ENCODE data around the gene PDF. TPM values are rescaled to one million over a fixed set of nuclear protein-coding genes. Genes with fewer than 3 reads are reported as not detected.

Gene PDF
- total RNA-seq, 1 experiment from 2014 or later: 26.7 TPM

DNA sequence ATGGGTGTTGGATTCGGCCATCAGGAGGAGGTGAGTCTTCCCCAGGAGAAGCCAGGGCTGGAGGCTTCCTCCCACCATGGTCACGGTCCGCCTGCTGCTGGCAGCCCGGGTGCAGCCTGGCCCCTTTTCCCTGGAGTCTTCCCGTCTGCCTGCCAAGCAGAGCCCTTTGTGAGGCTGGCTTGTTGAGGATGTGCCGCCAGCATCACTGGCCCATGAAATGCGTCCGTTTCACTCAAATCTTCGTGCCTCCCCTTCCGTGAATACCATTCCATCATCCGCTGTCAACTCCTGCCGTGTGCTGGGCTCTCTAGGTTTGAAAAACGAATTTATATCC is 9.7 kb downstream of the PDF start:
- in situ Hi-C loops (cut with HindIII; ENCODE audit: low pct_unique_long_range_greater_than_20kb, low sequenced_read_pairs): no loop called here
- no peak for DNase-seq (ENCODE audit: low read depth)

DNA sequence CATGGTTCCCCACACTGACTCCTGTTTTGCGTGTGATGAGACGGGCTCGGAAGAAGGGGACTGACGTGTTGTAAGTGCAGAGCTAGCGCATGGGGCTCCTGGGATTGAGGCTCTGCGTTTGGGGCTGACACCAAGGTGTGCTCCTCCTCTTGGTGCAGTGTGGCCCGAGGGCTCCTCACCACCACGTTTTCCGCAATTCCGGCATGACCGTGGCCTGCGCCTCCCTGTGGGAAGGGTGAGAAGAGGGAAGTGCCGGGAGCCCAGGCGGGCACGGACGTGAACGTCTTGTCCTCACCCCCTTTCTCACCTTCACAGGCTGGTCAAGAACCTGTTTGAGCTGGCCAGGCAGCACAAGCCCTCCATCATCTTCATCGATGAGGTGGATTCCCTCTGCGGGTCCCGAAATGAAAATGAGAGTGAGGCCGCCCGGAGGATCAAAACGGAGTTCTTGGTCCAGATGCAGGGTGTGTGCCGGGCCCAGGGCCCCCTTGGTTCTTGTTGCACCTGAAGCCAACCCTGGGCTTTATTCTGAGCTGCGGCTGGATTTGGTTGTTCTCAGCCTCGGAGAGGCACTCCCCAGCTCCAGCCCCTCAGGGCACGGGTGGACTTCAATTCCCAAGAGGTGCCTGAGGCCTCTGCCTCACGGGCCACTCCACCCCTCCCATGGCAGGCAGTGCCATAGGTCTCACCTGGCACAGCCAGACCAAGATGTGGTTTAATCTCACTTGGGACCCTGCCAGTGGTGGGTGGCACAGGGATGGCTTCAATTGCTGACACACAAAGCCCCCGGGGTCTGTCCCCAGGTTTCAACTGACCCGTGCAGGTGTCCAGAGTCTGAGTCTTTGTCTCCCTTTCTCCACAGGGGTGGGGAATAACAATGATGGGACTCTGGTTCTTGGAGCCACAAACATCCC is 10.3 kb downstream of the PDF start:
- in situ Hi-C loops (cut with HindIII; ENCODE audit: low pct_unique_long_range_greater_than_20kb, low sequenced_read_pairs): no loop called here
- no peak for DNase-seq (ENCODE audit: low read depth)

DNA sequence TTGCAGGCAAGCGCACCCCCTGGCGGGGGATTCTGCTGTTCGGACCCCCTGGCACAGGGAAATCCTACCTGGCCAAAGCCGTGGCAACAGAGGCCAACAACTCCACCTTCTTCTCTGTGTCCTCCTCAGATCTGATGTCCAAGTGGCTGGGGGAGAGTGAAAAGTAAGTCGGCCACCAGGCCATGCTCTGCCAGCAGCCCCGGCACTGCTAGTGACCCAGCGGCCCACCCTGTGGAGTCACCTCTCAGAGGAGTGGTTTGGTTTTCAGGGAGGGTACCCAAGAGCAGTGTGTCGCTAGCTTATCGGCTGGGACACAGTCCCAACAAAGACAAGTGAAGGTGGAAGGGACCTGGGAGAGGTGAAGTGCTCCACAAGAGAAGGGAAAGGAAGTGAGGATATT is 11.0 kb downstream of the PDF start:
- in situ Hi-C loops (cut with HindIII; ENCODE audit: low pct_unique_long_range_greater_than_20kb, low sequenced_read_pairs): no loop called here
- no peak for DNase-seq (ENCODE audit: low read depth)

DNA sequence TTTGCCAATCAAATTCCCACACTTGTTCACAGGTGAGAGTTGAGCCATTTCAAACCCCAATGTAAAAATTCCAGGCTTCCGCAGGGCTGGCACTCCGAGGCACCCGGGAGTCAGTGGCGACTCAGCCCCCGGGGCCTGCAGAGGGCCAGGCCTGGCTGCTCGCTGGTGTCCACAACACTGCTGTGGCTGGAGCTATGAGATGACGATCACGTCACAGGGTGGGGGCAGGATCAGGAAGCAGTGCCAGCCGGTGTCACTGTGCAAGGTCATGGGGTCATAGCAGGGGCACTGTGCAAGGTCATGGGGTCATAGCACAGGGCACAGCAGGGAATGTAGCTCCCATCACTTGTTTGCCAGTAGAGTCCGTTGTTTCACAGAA is 11.5 kb downstream of the PDF start:
- DNase-seq (ENCODE audit: low read depth): no peak
- in situ Hi-C loops (cut with HindIII; ENCODE audit: low pct_unique_long_range_greater_than_20kb, low sequenced_read_pairs): no loop called here

DNA sequence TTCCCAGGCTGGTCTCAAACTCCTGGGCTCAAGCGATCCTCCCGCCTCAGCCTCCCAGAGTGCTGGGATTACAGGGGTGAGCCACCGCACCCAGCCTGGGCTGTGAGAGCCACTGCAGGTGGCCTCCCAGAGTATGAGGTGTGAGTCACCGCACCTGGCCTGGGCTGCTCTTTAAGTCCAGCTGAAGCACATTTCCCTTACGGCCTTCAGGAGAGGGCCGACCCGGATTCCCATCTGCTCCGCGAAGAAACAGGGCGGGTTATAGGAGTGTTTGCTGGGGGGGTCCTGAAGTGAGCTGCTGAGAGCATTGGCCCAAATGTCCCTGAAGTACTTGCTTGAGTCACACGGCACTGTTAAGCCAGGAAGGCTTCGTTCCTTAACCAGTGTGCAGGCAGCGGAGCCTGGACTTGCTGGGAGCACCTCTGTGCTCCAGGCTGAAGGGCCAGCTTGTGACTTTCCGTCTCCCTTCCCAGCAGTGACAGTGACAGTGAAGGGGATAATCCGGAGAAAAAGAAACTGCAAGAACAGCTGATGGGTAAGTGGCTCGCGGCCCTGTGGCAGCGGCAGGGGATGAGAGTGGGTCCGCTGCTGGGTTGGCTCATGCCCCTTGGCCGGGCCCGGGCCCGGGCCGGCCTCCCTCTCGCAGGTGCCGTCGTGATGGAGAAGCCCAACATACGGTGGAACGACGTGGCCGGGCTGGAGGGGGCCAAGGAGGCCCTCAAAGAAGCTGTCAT is 12.0 kb downstream of the PDF start:
- DNase-seq (ENCODE audit: low read depth): no peak
- in situ Hi-C loops (cut with HindIII; ENCODE audit: low pct_unique_long_range_greater_than_20kb, low sequenced_read_pairs): no loop called here

DNA sequence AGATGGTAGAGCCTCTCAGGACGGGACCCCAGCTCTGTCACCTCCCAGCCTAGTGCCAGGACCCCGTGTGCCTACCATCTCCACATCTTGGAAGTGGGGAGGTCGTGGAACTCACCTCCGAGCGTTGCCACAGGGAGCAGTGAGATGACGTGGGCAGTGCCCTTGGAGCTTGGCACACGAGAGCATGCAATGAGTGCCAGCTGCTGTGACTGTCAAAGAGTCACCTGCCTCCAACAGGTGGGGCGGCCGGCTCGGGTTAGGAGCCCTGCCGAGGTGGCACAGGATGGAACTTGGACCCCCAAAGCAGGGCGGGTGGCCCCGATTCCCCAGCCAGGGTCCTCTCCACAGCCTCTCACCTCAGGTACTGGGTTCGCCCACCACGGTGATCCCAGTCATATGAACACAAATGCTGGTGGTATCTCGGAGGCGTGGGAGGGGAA is 13.8 kb downstream of the PDF start:
- DNase-seq (ENCODE audit: low read depth): no peak
- in situ Hi-C loops (cut with HindIII; ENCODE audit: low pct_unique_long_range_greater_than_20kb, low sequenced_read_pairs): no loop called here

DNA sequence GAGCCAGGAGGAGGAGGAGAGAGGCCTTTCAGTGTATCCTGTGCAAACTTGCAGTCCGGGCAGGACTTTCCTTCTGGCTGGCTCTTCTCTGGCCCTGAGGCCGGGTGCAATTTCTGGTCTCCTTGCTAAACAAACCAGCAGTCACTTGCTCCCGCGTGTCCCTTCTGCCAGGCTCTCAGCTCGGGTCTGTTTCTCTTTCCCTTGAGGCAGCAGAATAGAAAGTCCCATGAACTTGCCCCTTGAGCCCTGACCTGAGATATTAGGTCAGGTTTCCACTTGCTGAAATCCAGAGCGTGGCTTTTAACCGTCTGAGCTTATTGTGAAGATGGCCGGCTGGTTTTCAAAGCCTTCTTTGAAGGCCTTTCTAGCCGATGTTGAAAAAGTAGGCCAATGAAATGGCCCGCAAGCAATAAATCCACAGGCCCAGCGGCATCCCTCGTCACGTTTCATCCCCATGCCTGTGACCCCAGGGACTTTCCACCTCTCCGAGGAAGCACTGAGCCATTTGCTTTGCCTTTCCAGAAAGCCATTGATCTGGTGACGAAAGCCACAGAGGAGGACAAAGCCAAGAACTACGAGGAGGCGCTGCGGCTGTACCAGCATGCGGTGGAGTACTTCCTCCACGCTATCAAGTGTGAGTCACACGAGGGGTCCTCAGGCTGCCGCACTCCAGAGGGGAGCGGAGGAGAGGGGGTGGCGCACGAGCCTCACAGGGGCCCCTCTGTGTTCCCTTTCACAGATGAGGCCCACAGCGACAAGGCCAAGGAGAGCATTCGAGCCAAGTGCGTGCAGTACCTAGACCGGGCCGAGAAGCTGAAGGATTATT is 14.7 kb downstream of the PDF start:
- no peak for DNase-seq (ENCODE audit: low read depth)
- in situ Hi-C loops (cut with HindIII; ENCODE audit: low pct_unique_long_range_greater_than_20kb, low sequenced_read_pairs): no loop called here

DNA sequence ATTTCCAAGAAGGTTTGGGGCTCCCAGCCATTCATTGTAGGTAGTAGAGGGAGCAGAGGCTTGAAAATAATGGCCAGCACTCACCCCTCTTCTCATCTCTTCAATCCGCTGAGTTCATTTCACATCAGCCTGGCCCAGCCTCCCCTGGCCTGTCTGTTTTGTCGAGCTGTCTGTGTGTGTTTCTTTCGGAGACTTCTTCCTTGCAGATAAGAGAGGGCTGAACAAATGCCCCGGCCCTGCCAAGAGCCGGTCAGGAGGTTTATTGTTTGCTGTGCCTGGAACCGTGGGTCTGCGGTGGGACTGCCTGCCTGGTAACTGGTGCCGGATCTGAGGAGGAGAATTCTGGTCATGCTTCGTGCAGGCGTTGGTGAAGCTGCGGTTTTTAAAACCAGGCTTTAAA is 15.9 kb downstream of the PDF start:
- DNase-seq (ENCODE audit: low read depth): no peak
- in situ Hi-C loops (cut with HindIII; ENCODE audit: low pct_unique_long_range_greater_than_20kb, low sequenced_read_pairs): no loop called here

DNA sequence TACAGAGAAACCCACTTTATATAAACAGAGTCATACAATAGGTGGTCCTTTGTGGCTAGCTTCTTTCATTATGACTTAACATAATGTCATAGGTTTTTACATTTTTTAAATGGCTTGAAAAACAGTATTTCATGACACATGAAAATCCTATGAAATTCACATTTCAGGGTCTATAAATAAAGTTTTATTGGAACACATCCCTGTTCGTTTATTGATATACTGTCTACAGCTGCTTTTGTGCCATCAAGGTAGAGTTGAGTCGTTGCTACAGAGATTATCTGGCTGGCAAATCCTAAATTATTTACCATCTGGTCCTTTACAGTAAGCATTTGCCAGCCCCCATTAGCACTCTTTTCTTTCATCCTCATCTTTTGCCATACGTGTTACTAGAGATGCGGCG is 16.9 kb downstream of the PDF start:
- DNase-seq (ENCODE audit: low read depth): no peak
- in situ Hi-C loops (cut with HindIII; ENCODE audit: low pct_unique_long_range_greater_than_20kb, low sequenced_read_pairs): no loop called here

DNA sequence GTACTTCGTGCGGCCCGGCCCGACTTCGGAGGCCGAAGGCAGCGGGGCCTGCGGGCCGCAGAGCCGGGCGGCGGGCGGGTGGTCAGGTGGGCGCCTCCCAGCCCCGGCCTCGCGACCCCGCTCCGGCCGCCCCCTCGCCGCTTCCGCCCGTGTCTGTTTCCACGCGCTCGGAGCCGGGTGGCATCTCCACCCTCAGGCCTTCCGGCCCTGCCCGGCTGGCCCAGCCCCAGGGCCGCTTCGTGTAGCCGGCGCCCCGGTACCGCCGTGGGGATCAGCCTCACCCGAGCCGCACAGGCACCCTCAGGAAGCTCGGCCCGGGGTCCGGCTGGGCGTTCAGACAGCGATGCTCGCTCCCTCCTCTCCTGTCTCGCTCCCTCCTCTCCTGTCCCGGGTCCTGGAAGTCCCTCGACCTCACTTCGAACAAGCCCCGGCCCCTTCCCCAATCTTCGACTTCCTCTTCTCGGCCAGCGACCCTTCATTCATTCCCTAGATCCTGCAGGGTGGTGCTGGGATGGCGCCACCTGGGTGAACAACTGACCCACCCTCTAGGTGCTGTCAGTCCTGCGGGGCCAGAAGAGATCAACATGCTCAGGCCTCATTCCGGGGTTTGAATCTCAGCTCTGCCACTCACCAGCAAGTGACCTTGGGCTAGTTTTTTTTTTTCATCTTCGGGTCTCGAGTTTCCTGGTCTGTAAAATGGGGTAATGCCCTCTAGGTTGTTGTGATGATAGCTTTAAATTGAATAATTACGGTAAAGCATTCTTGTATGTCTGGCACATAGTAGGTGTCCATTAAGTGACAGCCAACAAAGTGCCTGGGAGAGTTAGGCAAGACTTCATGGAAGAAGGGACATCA is 18.6 kb downstream of the PDF start:
- DNase-seq (ENCODE audit: low read depth): no peak
- in situ Hi-C loops (cut with HindIII; ENCODE audit: low pct_unique_long_range_greater_than_20kb, low sequenced_read_pairs): no loop called here

DNA sequence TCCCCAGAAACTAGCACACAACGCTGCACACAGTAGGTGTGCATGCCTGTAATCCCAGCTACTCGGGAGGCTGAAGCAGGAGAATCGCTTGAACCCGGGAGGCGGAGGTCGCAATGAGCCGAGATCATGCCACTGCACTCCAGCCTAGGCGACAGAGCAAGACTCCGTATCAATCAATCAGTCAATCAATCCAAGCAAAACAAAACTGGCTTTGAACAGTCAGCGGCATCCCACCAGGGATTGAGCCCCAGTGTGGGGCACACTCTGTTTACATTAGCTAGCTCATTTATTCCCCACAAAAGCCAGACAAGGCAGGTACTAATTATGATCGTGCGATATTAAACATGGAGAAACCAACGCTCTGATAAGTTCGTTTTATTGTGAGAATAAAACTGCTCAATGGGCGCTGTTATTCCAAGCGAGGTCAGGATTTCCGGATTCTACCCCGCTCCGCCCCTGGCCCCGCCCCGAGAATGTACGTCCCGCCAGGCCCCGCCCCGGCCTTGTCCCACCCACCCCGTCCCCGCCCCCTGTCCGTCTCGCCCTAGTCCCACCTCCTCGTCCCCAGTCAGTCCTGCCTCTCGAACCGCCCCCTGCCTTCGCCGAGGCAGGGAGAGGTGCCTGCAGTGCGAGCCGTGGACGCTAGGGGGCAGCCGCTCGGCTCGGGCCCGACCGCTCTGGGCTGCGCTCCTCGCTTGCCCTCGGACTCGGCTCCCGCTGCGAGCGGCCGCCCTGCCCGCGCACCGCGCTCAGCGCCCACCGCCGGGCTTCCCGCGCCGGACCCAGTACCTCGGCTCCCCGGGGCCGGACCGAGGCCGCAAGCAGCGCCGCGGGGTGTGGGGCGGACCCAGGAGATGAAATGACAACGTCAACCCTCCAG is 19.5 kb downstream of the PDF start, which contains the start of gene VPS4A:
Gene VPS4A (plus strand): TSS at position 698 of the 880 bp plus-strand sequence. CDS start 162 bp downstream, at position 860.
- peak; percentile 94 for DNase-seq (ENCODE audit: low read depth)
- in situ Hi-C loops (cut with HindIII; ENCODE audit: low pct_unique_long_range_greater_than_20kb, low sequenced_read_pairs): no loop called here

DNA sequence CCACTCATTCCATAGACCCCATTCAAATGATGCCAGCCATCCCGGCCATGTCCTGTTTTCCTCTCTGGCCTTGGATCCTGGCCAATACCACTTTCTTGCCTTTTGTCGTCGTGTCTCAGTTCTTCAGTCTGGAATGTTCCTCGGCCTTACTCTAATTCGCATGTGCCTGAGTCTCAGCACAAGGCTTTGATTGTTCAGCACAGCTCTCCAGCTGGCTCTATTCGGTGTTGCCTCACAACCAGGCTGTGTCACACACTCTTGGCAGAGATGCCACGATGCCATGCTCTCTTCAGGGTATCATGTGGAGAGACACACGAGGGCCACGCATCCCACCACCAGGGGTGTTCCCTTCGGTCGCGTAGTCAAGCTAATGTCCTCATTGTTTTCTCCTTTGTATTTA is 21.1 kb downstream of the PDF start:
- in situ Hi-C loops (cut with HindIII; ENCODE audit: low pct_unique_long_range_greater_than_20kb, low sequenced_read_pairs): no loop called here
- no peak for DNase-seq (ENCODE audit: low read depth)

DNA sequence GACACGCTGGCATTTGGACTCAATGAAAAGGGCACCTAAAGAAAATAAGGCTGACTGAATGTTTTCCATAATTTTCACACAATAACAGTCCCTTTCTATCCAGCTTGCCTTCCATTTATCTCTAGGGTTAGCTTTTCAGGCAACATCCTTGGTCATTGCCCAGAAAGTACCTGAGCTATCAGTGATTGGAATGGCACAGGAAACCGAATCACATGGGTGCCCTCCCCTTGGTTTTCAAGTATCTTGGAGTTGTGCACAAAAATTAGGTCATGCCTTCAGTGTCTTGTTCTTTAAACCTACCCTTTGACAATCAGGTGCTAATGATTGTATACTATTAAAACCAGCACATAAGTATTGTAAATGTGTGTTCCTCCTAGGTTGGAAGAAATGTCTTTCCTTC is 22.5 kb downstream of the PDF start:
- no peak for DNase-seq (ENCODE audit: low read depth)
- in situ Hi-C loops (cut with HindIII; ENCODE audit: low pct_unique_long_range_greater_than_20kb, low sequenced_read_pairs): no loop called here

DNA sequence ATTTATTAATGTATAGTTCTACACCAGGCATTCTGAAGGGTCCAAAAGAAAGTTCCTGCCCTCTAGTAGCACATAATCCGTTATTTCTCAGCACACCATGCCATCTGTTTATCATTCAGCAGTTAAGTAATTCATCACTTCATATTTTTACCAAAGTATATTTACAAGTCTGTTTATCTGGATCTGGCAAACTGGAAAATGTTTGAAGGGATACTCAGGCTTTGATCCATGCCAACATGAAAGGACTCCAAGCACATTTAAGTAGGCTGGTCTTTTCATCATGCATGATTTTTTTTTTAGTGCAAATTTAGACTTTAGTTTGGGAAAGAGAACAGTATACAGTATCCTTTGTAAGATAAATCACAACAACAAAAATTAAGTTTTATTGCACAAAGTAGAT is 23.3 kb downstream of the PDF start:
- no peak for DNase-seq (ENCODE audit: low read depth)
- in situ Hi-C loops (cut with HindIII; ENCODE audit: low pct_unique_long_range_greater_than_20kb, low sequenced_read_pairs): no loop called here

DNA sequence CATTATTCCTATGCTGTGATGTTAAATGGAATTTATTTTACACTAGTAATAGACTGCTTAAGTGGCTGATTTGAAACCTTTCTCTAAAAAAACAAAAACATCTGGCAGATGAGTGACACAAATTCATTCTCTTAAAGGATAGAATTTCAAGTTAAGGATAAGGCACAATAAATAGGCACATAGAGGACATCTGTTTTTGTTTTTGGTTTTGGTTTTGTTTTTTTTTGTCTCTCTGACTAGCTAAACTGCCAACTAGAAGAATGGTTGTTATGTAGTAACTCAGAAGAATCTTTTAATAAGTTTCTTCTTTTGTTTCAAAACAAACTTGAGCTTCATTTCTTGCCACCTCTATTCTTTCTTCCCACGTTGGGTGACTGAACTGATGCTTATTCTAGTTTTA is 24.4 kb downstream of the PDF start:
- in situ Hi-C loops (cut with HindIII; ENCODE audit: low pct_unique_long_range_greater_than_20kb, low sequenced_read_pairs): no loop called here
- DNase-seq (ENCODE audit: low read depth): no peak

DNA sequence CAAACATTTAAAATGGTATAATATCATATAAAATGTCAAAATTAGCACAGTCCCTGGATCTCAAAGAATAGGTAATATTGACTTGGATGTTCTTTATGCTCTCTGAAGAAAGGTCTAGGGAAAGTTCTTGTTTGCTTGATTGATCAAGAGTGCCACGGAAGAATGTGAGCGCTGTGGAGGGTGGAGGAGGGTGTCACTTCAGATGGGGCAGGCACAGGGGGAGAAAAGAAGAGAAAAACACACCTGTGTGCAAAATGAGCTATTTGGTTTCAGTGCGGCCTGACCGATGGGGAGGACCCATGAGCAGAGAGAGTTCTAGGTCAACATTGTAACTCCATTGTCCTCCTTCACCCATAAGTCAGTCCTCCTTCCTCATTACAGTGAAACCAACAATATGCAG is 28.1 kb downstream of the PDF start:
- DNase-seq (ENCODE audit: low read depth): no peak

DNA sequence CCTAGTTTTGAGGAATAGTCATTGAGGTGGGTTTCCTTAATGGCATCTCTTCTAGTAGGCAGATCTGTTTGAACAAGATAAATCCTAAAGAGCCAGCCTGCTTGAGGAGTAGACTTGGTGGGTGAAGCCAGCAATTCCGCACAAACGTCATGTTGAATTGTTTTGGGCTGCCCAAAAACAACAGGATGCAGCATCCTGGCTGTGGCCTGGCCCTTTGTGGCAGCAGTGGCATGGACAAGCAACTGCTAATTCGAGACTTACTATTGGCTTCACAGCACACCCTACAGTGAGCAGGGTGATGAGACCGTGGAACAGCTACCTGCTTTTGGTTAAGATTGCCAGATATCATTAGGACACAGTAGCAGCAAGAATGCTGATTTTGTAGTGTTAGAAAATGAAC is 28.5 kb downstream of the PDF start:
- in situ Hi-C loops (cut with HindIII; ENCODE audit: low pct_unique_long_range_greater_than_20kb, low sequenced_read_pairs): no loop called here
- no peak for DNase-seq (ENCODE audit: low read depth)

More for the DNA sequence above, 28.1 kb downstream of the PDF start:
- in situ Hi-C loops (cut with HindIII; ENCODE audit: low pct_unique_long_range_greater_than_20kb, low sequenced_read_pairs): no loop called here
